SK-N-MC (cell line): ENCODE data around the gene STK4.

Experiments used
- EZH2 ChIP-seq: fragments of 200-600 bp; sonication (generic); IDR thresholded peaks from one replicate; pipeline ENCODE4 v1.6.1; 2017; ENCODE audit warnings: antibody characterized with exemption
- POLR2AphosphoS5 ChIP-seq: IDR thresholded peaks from 2 replicates; pipeline ENCODE4 v1.6.1; 2012; ENCODE audit warnings: mild to moderate bottlenecking, low read depth, low read length, borderline replicate concordance

DNA sequence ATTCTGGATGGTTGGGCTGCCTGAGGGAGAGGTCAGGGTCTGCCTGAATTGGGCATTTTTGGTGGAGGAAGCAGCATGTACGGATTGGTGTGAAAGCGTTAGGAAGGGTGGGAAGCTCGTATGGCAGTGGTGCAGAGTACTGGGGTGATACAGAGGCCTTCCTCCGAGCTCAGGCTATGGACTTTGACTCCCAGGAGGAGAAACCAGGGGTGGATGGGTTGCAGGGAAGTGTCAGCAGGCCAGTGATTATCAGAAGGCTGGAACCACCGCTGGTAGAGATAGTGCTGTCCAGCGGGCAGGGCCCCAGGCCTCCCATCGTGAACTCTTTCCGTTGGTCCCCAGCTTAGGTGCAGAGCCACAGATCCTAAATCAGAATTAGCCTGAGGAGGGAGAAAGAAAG, 143.3 kb downstream of the STK4 start:
- TF ChIP-seq POLR2AphosphoS5 (no peak), EZH2 (no peak)
